HepG2 (cell line): ENCODE data around the gene THSD4. TPM values are rescaled to one million over a fixed set of nuclear protein-coding genes. Genes with fewer than 3 reads are reported as not detected.

ENCODE experiments used
- ATF3 ChIP-seq: sonication (generic); formaldehyde crosslinking; IDR thresholded peaks from 2 replicates; pipeline ENCODE4 v1.4.0; 2020; ENCODE audit warnings: missing genetic modification reagents
- CBX5 ChIP-seq: sonication (generic); formaldehyde crosslinking; IDR thresholded peaks from 2 replicates; pipeline ENCODE4 v1.4.0; 2020; ENCODE audit warnings: missing genetic modification reagents, borderline replicate concordance
- DMTF1 ChIP-seq: sonication (generic); formaldehyde crosslinking; IDR thresholded peaks from 2 replicates; pipeline ENCODE4 v1.4.0; 2020; ENCODE audit warnings: mild to moderate bottlenecking, missing genetic modification reagents
- DRAP1 ChIP-seq: IDR thresholded peaks from 2 replicates; pipeline ENCODE4 v1.6.1; 2016; ENCODE audit warnings: missing genetic modification reagents, missing compliant biosample characterization
- HNF4A ChIP-seq: sonication (generic); formaldehyde crosslinking; IDR thresholded peaks from 2 replicates; pipeline ENCODE4 v1.4.0; 2020; ENCODE audit warnings: missing genetic modification reagents
- KDM1A ChIP-seq: IDR thresholded peaks from 2 replicates; pipeline ENCODE4 v1.6.1; 2016; ENCODE audit warnings: missing compliant biosample characterization
- MYC ChIP-seq: sonication (generic); formaldehyde crosslinking; IDR thresholded peaks from 2 replicates; pipeline ENCODE4 v1.9.0; 2021; ENCODE audit warnings: missing genetic modification reagents, borderline replicate concordance
- PRDM4 ChIP-seq: sonication (generic); formaldehyde crosslinking; IDR thresholded peaks from 2 replicates; pipeline ENCODE4 v1.9.0; 2021; ENCODE audit warnings: missing genetic modification reagents, borderline replicate concordance
- SKI ChIP-seq: fragments of 450-650 bp; IDR thresholded peaks from one replicate; pipeline ENCODE4 v1.6.1; 2018; ENCODE audit warnings: mild to moderate bottlenecking; ENCODE audit not compliant: partially characterized antibody
- TARDBP ChIP-seq: sonication (generic); formaldehyde crosslinking; IDR thresholded peaks from 2 replicates; pipeline ENCODE4 v1.8.0; 2022; ENCODE audit warnings: mild to moderate bottlenecking, missing genetic modification reagents
- TCF12 ChIP-seq, 2 experiments: fragments of 450-650 bp in 1 of 2; sonication (generic) in 1 of 2; formaldehyde crosslinking in 1 of 2; IDR thresholded peaks; 2 replicates each; pipeline versions ENCODE4 v1.6.1 to v1.8.0; 2017 to 2022; ENCODE audit warnings: antibody characterized with exemption in 1 of 2, mild to moderate bottlenecking in 1 of 2, missing genetic modification reagents in 1 of 2, moderate library complexity in 1 of 2
- TCF7L2 ChIP-seq: IDR thresholded peaks from 2 replicates; pipeline ENCODE4 v1.6.1; 2011; ENCODE audit warnings: mild to moderate bottlenecking, low read depth, low read length, moderate library complexity
- ZBTB7B ChIP-seq: sonication (generic); formaldehyde crosslinking; IDR thresholded peaks from 2 replicates; pipeline ENCODE4 v1.4.0; 2020; ENCODE audit warnings: missing genetic modification reagents
- ZMYM3 ChIP-seq: sonication (generic); formaldehyde crosslinking; IDR thresholded peaks from 2 replicates; pipeline ENCODE4 v1.5.1; 2020; ENCODE audit warnings: mild to moderate bottlenecking, missing genetic modification reagents
- ZNF256 ChIP-seq: sonication (generic); formaldehyde crosslinking; conservative IDR thresholded peaks from 2 replicates; pipeline ENCODE4 v1.4.0; 2020; ENCODE audit warnings: missing genetic modification reagents
- ZNF337 ChIP-seq: sonication (generic); formaldehyde crosslinking; IDR thresholded peaks from 2 replicates; pipeline ENCODE4 v1.5.1; 2020; ENCODE audit warnings: missing genetic modification reagents, low read depth, mild to moderate bottlenecking, borderline replicate concordance
- ZNF710 ChIP-seq: sonication (generic); formaldehyde crosslinking; IDR thresholded peaks from 2 replicates; pipeline ENCODE4 v1.5.0; 2020; ENCODE audit warnings: mild to moderate bottlenecking, missing genetic modification reagents, borderline replicate concordance
- ZNF770 ChIP-seq: sonication (generic); formaldehyde crosslinking; IDR thresholded peaks from 2 replicates; pipeline ENCODE4 v1.5.0; 2020; ENCODE audit warnings: mild to moderate bottlenecking, missing genetic modification reagents
- polyA plus RNA-seq, 8 experiments: library from polyadenylated mRNA; depleted of rRNA in 3 of 8; stranded (reverse) in 7 of 8; unstranded in 1 of 8; fragments of >200 nt; fragmentation: Illumina TruSeq in 4 of 8; extraction: Trizol in 4 of 8; gene quantifications; 2 replicates each; pipeline versions ENCODE4 v1.2.1 to v1.2.3, GENCODE V29; 2011 to 2016; ENCODE audit warnings: low read depth in 4 of 8, missing spikeins in 1 of 8, mixed read lengths in 1 of 8; ENCODE audit not compliant: insufficient read depth in 1 of 8
- total RNA-seq, 5 experiments: library from RNA; depleted of rRNA; stranded (reverse); fragments of >200 nt; fragmentation: Illumina TruSeq; extraction: Trizol; gene quantifications; 2 replicates each; pipeline ENCODE4 v1.2.3, GENCODE V29; 2016; ENCODE audit warnings: low read depth in 1 of 5

The THSD4 gene
- total and polyA plus RNA-seq, 2 of the 13 experiments (the other 11 are each of a cell fraction or from before 2014, with no cell fraction given): 0.07 to 0.21 TPM

- TF ChIP-seq TCF12 (IDR thresholded peaks at IDR 0.05): no peak
- no peak for TF ChIP-seq TCF12 (CRISPR knock-in tag; IDR thresholded peaks at IDR 0.05)
- TF ChIP-seq ZMYM3 (CRISPR knock-in tag): peak; percentile 84
- TF ChIP-seq TARDBP (CRISPR knock-in tag): no peak
- TF ChIP-seq DMTF1: no peak
- TF ChIP-seq ATF3 (CRISPR knock-in tag): no peak
- no peak for TF ChIP-seq MYC (CRISPR knock-in tag)
- peak; percentile 84 for TF ChIP-seq HNF4A (CRISPR knock-in tag)
- no peak for TF ChIP-seq ZNF256 (CRISPR knock-in tag)
- no peak for TF ChIP-seq ZNF337 (CRISPR knock-in tag)
- no peak for TF ChIP-seq DRAP1 (CRISPR knock-in tag)
- TF ChIP-seq ZNF710 (CRISPR knock-in tag): no peak
- TF ChIP-seq TCF7L2: no peak
- no peak for TF ChIP-seq PRDM4 (CRISPR knock-in tag)
- TF ChIP-seq CBX5 (CRISPR knock-in tag): no peak
- no peak for TF ChIP-seq SKI
- peak; percentile 100 for TF ChIP-seq ZNF770
- TF ChIP-seq KDM1A (CRISPR knock-in tag): peak; percentile 62; the same call in 1 of the 2 replicates
- TF ChIP-seq ZBTB7B (CRISPR knock-in tag): no peak
These were observed 543.8 kb downstream of the THSD4 start (continued) for GRCh38 chr15:71658827-71659729.
